NCI-H460 (cell line): Measurements from ENCODE around the gene CDHR4. TPM values are rescaled to one million over a fixed set of nuclear protein-coding genes. Genes with fewer than 3 reads are reported as not detected.

ENCODE experiments used
- DNase-seq: peaks from one replicate; pipeline ENCODE4 v3.0.0-alpha.2; 2016; ENCODE audit warnings: low read depth; ENCODE audit errors: extremely low read depth
- small RNA-seq, 2 experiments: library from RNA; depleted of rRNA; stranded (forward); fragments of <200 nt; gene quantifications; one replicate each; pipeline ENCODE3, GENCODE V24; 2014
- total RNA-seq: library from RNA; depleted of rRNA; stranded (reverse); fragments of >200 nt; shearing (Covaris generic); gene quantifications from 2 replicates; pipeline ENCODE4 v1.2.3, GENCODE V29; 2014; rRNA removed

CDHR4 gene
- total RNA-seq, 1 experiment from 2014 or later: not detected

DNA sequence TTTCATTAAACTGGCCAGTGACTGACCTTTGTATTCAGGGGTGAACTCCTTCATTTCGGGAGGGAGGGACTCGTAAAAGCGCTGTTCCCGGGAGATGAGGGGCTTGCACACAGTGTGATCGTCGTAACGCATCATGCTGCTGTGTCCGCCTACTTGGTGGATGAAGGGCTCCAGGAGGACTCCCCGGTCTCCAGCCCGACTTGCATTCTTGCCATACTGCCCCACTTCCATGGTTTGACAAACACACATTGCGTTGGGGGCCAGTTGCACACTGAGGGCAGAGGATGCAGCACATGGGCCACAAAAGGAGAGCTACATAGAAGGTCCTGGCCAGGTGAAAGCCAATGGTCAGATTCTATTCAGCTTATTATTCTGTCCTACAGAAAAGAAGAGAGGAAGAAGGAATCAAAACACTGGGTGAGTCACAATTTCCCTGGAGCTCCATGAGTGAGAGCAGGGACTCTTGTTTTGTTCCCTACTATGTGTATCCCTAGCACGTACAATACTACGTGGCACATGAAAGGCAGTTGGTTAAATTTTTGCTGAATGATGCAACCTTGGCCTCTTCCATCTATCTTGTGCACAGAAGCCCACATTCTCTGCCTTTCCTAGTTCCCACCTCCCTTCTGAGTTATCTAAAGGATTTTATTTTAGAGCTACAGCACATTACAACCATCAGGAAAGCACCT lies 51.7 kb downstream of the CDHR4 start:
- DNase-seq: no peak

DNA sequence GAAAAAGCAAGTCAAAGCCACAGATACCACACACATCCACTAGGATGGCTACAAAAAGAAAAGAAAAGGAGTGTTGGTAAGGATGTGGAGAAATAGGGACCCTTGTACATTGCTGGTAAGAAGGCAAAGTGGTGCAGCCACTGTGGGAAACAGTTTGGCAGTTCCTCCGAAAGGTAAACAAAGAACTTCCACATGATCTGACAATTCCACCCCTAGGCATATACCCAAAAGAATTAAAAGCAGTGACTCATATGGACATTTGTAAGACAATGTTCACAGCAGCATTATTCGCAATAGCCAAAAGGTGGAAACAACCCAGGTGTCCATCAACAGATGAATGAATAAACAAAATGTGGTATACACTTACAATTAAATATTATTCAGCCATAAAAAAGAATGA lies 53.7 kb downstream of the CDHR4 start:
- DNase-seq: no peak

Small RNA genes within 50 kb of the gene (small RNA-seq; reads per million reads assigned to genes)
- 0 to 0.04 reads per million in 2 experiments for gene COX6CP14

Other genes starting within 250 kb of the CDHR4 start
- gene BSN, start 245.4 kb downstream of the CDHR4 start, total RNA-seq: 0.05 and 0.12 TPM in 2 replicates
- gene APEH, start 125.5 kb downstream of the CDHR4 start, total RNA-seq: 72.8 and 89.8 TPM in 2 replicates
- 3.2 and 4.0 TPM in 2 replicates for gene MST1, start 110.4 kb downstream of the CDHR4 start, total RNA-seq
- gene RNF123, start 110.3 kb downstream of the CDHR4 start, total RNA-seq: 18.2 and 18.6 TPM in 2 replicates
- gene AMIGO3, start 80.2 kb downstream of the CDHR4 start, total RNA-seq: not detected in 2 replicates
- gene GMPPB, start 75.9 kb downstream of the CDHR4 start, total RNA-seq: 7.8 and 8.7 TPM in 2 replicates
- gene IP6K1, start 13.3 kb downstream of the CDHR4 start, total RNA-seq: 13.3 and 13.4 TPM in 2 replicates
- gene INKA1, start 3.4 kb upstream of the CDHR4 start, total RNA-seq: 0.10 and 0.26 TPM in 2 replicates
- gene UBA7, start 14.1 kb upstream of the CDHR4 start, total RNA-seq: 1.4 and 2.2 TPM in 2 replicates
- 5.3 and 5.7 TPM in 2 replicates for gene TRAIP, start 56.7 kb upstream of the CDHR4 start, total RNA-seq
- 0.26 TPM in 1 of 2 replicates, not detected in the other for gene CAMKV, start 70.0 kb upstream of the CDHR4 start, total RNA-seq
- gene MST1R, start 104.0 kb upstream of the CDHR4 start, total RNA-seq: 0.69 and 0.82 TPM in 2 replicates
- gene MON1A, start 129.9 kb upstream of the CDHR4 start, total RNA-seq: 8.9 and 10.8 TPM in 2 replicates
- 24.6 and 33.8 TPM in 2 replicates for gene RBM6, start 140.3 kb upstream of the CDHR4 start, total RNA-seq